GM12875 (cell line): ENCODE results near the gene ZNF541.

Experiments
- H3K4me3 ChIP-seq: one replicate; pipeline ENCODE4 v1.5.1; 2011; ENCODE audit warnings: low read depth, low read length, control low read depth
- CTCF ChIP-seq: IDR thresholded peaks from 2 replicates; pipeline ENCODE4 v1.5.1; 2011; ENCODE audit warnings: low read depth, mild to moderate bottlenecking, control low read depth, inconsistent platforms, low read length, moderate library complexity, borderline replicate concordance; ENCODE audit not compliant: insufficient read depth

ZNF541 gene

GRCh38 chr19:47573071-47574026 lies at the start of gene ZNF541:
Gene ZNF541 (minus strand): TSS chr19:47573148. CDS start chr19:47555856, 17,292 bp downstream.
- TF ChIP-seq CTCF, result no peak
- H3K4me3 ChIP-seq, result no peak within 1 kb of the TSS

GRCh38 chr19:47619763-47620162 lies 46.8 kb upstream of the ZNF541 start:
- no peak for TF ChIP-seq CTCF
- H3K4me3 ChIP-seq, result no peak overlapping the region

GRCh38 chr19:47618771-47619170 lies 45.8 kb upstream of the ZNF541 start:
- no peak overlapping the region for H3K4me3 ChIP-seq
- no peak for TF ChIP-seq CTCF

- no peak overlapping the region for H3K4me3 ChIP-seq
Observed at GRCh38 chr19:47615714-47616113, 42.8 kb upstream of the ZNF541 start.

GRCh38 chr19:47615230-47615629 lies 42.3 kb upstream of the ZNF541 start:
- no peak for TF ChIP-seq CTCF
- no peak overlapping the region for H3K4me3 ChIP-seq

More at GRCh38 chr19:47615714-47616113, 42.8 kb upstream of the ZNF541 start:
- TF ChIP-seq CTCF, result no peak

- TF ChIP-seq CTCF, result no peak
- no peak overlapping the region for H3K4me3 ChIP-seq
Observed at GRCh38 chr19:47614559-47614958, 41.6 kb upstream of the ZNF541 start.

GRCh38 chr19:47614021-47614295 lies 41.0 kb upstream of the ZNF541 start:
- no peak overlapping the region for H3K4me3 ChIP-seq
- no peak for TF ChIP-seq CTCF
